ENCODE results near the gene MLIP. TPM values are rescaled to one million over a fixed set of nuclear protein-coding genes. Genes with fewer than 3 reads are reported as not detected.

MLIP gene
- total RNA-seq, 1 experiment from 2014 or later, result not detected

DNA sequence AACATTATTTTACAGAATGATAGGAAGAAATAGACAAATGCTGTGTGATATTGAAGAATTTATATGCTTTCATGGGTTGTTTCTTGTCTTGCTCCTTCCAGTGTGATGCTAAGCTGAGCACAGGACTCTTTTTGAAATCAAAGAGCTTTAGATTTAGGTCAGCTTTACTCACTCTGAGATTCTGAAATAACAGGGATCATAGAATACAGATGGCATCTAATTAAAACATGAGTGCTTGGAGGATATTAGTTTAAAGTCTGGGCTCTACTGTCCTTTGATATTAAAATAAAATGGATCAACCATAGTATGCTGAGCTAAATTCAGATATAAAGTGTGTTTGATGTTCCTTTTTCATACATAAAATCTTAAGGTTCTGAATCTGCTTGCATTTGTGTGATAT lies 29.6 kb downstream of the MLIP start:
- CTCF ChIA-PET, result no interaction called here
- intact Hi-C loops (cut with micrococcal nuclease), result no loop called here
- BruUV-seq (replicated peaks), result no TSS peak
- no peaks in the 10 kb centered on the region for H3K9me3 Mint-ChIP-seq (ENCODE audit: unreplicated experiment)
- H3K4me1 Mint-ChIP-seq (ENCODE audit: insufficient read depth, unreplicated experiment), result peaks cover 13% of the 10 kb centered on the region
- POLR2A ChIA-PET, result no interaction called here
- H3K27ac Mint-ChIP-seq (ENCODE audit: low read depth, unreplicated experiment), result no peak overlapping the region
- no peaks in the 10 kb centered on the region for H3K36me3 Mint-ChIP-seq (ENCODE audit: insufficient read depth, unreplicated experiment)
- DNase-seq (ENCODE audit: unreplicated experiment), result no peak
- no peak for TF ChIP-seq CTCF (IDR thresholded peaks at IDR 0.05; ENCODE audit: unreplicated experiment)
- H3K27me3 Mint-ChIP-seq (ENCODE audit: insufficient read depth, unreplicated experiment), result no peaks in the 10 kb centered on the region
- no peak overlapping the region for H3K4me3 Mint-ChIP-seq (ENCODE audit: unreplicated experiment)

DNA sequence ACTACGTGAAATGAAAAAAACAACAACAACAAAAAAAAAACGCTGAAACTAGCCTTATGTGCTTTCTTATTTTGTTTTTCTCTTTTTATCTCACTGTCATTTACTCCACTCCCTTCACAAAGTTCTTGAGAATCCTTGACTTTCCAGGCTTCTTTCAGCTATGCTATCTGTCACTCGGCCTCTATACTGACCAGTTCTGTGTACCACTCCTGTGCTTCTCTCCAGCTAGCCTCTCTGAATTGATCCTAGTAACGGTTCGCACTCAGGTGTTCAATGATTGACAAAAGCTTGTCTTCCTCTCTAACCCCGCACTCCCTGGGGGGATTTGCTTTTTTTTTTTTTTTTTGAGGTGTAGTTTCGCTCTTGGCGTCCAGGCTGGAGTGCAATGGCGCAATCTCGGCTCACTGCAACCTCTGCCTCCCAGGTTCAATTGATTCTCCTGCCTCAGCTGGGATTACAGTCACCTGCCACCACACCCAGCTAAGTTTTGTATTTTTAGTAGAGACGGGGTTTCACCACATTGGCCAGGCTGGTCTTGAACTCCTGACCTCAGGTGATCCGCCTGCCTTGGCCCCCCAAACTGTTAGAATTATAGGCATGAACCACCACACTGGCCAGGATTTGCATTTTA lies 31.8 kb downstream of the MLIP start:
- Mint-ChIP-seq H3K4me1 (ENCODE audit: insufficient read depth, unreplicated experiment) (no peaks in the 10 kb centered on the region), H3K4me3 (ENCODE audit: unreplicated experiment) (no peak overlapping the region), H3K36me3 (ENCODE audit: insufficient read depth, unreplicated experiment) (no peaks in the 10 kb centered on the region), H3K9me3 (ENCODE audit: unreplicated experiment) (no peaks in the 10 kb centered on the region), H3K27me3 (ENCODE audit: insufficient read depth, unreplicated experiment) (no peaks in the 10 kb centered on the region), H3K27ac (ENCODE audit: low read depth, unreplicated experiment) (no peak overlapping the region)
- TF ChIP-seq CTCF (IDR thresholded peaks at IDR 0.05; ENCODE audit: unreplicated experiment), result no peak
- intact Hi-C loops (cut with micrococcal nuclease), result no loop called here
- CTCF ChIA-PET, result interaction anchor here (0.5 to 0.7 kb wide), 4 partner anchors 11 to 926 kb away, joined by 3 to 5 read pairs (median 4); no protein-coding TSS in a partner anchor
- no TSS peak for BruUV-seq (replicated peaks)
- POLR2A ChIA-PET, result no interaction called here
- no peak for DNase-seq (ENCODE audit: unreplicated experiment)

GRCh38 chr6:54151861-54152260 lies 40.6 kb downstream of the MLIP start:
- H3K27ac Mint-ChIP-seq (ENCODE audit: low read depth, unreplicated experiment), result no peak overlapping the region

More at GRCh38 chr6:54151861-54152260, 40.6 kb downstream of the MLIP start:
- Mint-ChIP-seq H3K27me3 (ENCODE audit: insufficient read depth, unreplicated experiment) (no peaks in the 10 kb centered on the region), H3K4me1 (ENCODE audit: insufficient read depth, unreplicated experiment) (no peaks in the 10 kb centered on the region), H3K4me3 (ENCODE audit: unreplicated experiment) (no peak overlapping the region), H3K9me3 (ENCODE audit: unreplicated experiment) (no peaks in the 10 kb centered on the region), H3K36me3 (ENCODE audit: insufficient read depth, unreplicated experiment) (no peaks in the 10 kb centered on the region)
- ChIA-PET POLR2A (interaction anchor here (1.0 kb wide), 1 partner anchor 16 kb away, joined by 3 read pairs; no protein-coding TSS in a partner anchor), CTCF (interaction anchor here (0.9 kb wide), 1 partner anchor 27 kb away, joined by 3 read pairs; no protein-coding TSS in a partner anchor)
- no TSS peak for BruUV-seq (replicated peaks)
- no peak for DNase-seq (ENCODE audit: unreplicated experiment)
- TF ChIP-seq CTCF (IDR thresholded peaks at IDR 0.05; ENCODE audit: unreplicated experiment), result no peak
- intact Hi-C loops (cut with micrococcal nuclease), result no loop called here

Data from MCF 10A (cell line).